Activated naive CD8-positive, alpha-beta T cell (primary cell): Measurements from ENCODE around the gene TADA3.

Experiments used
- H3K27ac Mint-ChIP-seq: one replicate; pipeline ENCODE4 v1.8.0; 2021; ENCODE audit warnings: mixed read lengths
- H3K27me3 Mint-ChIP-seq: one replicate; pipeline ENCODE4 v1.8.0; 2021; ENCODE audit warnings: mixed read lengths
- H3K36me3 Mint-ChIP-seq: one replicate; pipeline ENCODE4 v1.8.0; 2021; ENCODE audit warnings: mixed read lengths
- H3K4me1 Mint-ChIP-seq: one replicate; pipeline ENCODE4 v1.8.0; 2021; ENCODE audit warnings: low read depth, mixed read lengths
- H3K4me3 Mint-ChIP-seq: one replicate; pipeline ENCODE4 v1.8.0; 2021; ENCODE audit warnings: mild to moderate bottlenecking, mixed read lengths
- H3K9me3 Mint-ChIP-seq: one replicate; pipeline ENCODE4 v1.8.0; 2021; ENCODE audit warnings: low read depth, mixed read lengths

Gene TADA3

DNA sequence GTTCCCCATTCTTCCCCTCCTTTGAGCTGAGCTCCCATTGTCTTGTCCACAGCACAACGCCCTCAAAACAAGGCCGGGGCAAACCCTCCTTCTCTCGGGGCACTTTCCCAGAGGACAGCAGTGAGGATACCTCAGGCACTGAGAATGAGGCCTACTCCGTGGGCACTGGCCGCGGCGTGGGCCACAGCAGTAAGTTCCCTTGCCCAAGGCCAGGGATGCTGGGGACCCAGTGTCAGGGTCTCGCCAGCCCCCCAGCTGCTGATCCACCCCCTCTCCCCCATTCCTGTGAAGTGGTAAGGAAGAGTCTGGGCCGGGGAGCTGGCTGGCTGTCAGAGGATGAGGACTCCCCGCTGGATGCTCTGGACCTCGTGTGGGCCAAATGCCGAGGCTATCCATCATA is 46.8 kb downstream of the TADA3 start:
- Mint-ChIP-seq H3K9me3 (no peaks in the 10 kb centered on the region), H3K27me3 (no peaks in the 10 kb centered on the region), H3K4me1 (peaks cover 19% of the 10 kb centered on the region), H3K4me3 (no peak overlapping the region), H3K27ac (no peak overlapping the region), H3K36me3 (peaks cover 4% of the 10 kb centered on the region)

- no peaks in the 10 kb centered on the region for H3K27me3 Mint-ChIP-seq
- peaks cover 4% of the 10 kb centered on the region for H3K36me3 Mint-ChIP-seq
- H3K27ac Mint-ChIP-seq, result no peak overlapping the region
Measured at GRCh38 chr3:9744162-9744561, 48.1 kb downstream of the TADA3 start.

DNA sequence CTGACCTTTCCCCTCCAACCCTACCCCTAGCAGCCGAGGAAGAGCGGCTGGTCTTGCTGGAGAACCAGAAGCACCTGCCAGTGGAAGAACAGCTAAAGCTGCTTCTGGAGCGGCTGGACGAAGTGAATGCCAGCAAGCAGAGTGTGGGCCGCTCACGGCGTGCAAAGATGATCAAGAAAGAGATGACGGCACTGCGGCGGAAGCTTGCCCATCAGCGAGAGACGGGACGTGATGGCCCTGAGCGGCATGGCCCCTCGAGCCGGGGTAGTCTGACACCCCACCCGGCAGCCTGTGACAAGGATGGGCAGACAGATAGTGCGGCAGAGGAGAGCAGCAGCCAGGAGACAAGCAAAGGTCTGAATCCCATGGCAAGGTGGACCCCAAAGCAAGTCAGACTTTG is 48.7 kb downstream of the TADA3 start:
- peaks cover 4% of the 10 kb centered on the region for H3K36me3 Mint-ChIP-seq

More at GRCh38 chr3:9744162-9744561, 48.1 kb downstream of the TADA3 start:
- Mint-ChIP-seq H3K9me3 (no peaks in the 10 kb centered on the region), H3K4me1 (peaks cover 8% of the 10 kb centered on the region), H3K4me3 (no peak overlapping the region)

DNA sequence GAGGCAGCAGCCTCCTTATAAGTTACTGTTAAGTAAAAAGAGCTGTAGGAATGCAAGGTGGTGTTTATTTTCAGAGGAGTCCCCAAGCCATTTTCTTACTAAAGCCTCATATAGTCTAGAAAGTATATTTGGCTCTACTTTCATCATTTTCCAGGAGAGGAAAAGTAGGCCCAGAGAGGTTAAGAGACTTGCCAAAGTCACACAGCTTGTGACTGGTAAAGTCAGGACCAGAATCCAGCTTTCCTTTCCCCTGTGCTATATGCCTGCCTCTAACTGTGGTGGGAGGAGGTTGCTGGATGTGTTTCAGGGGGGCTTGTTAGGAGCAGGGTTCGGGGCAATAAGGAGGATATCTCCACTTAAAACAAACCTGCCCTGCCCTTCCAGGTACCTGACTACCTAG is 49.7 kb downstream of the TADA3 start:
- no peaks in the 10 kb centered on the region for H3K27me3 Mint-ChIP-seq
- no peak overlapping the region for H3K27ac Mint-ChIP-seq
- H3K36me3 Mint-ChIP-seq, result peaks cover 4% of the 10 kb centered on the region

More for the DNA sequence above, 48.7 kb downstream of the TADA3 start:
- no peaks in the 10 kb centered on the region for H3K9me3 Mint-ChIP-seq
- H3K27me3 Mint-ChIP-seq, result no peaks in the 10 kb centered on the region
- H3K4me1 Mint-ChIP-seq, result peaks cover 4% of the 10 kb centered on the region
- no peak overlapping the region for H3K27ac Mint-ChIP-seq
- no peak overlapping the region for H3K4me3 Mint-ChIP-seq

DNA sequence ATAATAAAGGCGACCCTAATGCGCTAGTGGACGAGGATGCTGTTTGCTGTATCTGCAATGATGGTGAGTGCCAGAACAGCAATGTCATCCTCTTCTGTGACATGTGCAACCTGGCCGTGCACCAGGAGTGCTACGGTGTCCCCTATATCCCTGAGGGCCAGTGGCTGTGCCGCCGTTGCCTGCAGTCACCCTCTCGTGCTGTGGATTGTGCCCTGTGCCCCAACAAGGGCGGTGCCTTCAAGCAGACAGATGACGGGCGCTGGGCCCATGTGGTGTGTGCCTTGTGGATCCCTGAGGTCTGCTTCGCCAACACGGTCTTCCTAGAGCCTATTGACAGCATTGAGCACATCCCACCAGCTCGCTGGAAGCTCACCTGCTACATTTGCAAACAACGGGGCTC is 53.1 kb downstream of the TADA3 start:
- Mint-ChIP-seq H3K9me3 (no peaks in the 10 kb centered on the region), H3K4me3 (no peak overlapping the region), H3K36me3 (peaks cover 6% of the 10 kb centered on the region), H3K4me1 (peaks cover 30% of the 10 kb centered on the region), H3K27me3 (no peaks in the 10 kb centered on the region), H3K27ac (no peak overlapping the region)

More for the DNA sequence above, 49.7 kb downstream of the TADA3 start:
- H3K9me3 Mint-ChIP-seq, result no peaks in the 10 kb centered on the region
- H3K4me1 Mint-ChIP-seq, result peaks cover 5% of the 10 kb centered on the region
- H3K4me3 Mint-ChIP-seq, result no peak overlapping the region

DNA sequence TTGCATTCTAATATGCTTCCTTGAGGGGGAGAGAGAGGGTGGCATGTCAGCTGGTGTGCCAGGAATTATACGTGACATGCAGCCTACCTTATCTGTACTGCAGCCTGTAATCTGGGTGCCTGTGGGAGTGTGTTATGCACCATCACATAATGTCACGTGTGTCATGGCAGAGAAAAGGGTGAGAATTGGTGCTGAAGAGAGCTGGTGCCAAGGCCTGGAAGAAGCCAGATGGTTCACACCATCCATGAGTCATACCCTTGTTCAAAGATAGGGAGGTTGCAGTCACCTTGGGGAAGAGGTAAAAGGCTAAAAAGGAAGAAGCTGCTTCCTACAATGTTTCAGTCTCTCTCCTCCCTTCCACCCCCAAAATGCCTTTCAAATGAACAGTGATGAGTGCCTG is 55.4 kb downstream of the TADA3 start:
- Mint-ChIP-seq H3K4me1 (peaks cover 48% of the 10 kb centered on the region), H3K9me3 (no peaks in the 10 kb centered on the region), H3K4me3 (no peak overlapping the region), H3K27me3 (no peaks in the 10 kb centered on the region), H3K36me3 (peaks cover 6% of the 10 kb centered on the region), H3K27ac (peak overlapping the region; percentile 73)

- H3K36me3 Mint-ChIP-seq, result peaks cover 6% of the 10 kb centered on the region
- H3K27me3 Mint-ChIP-seq, result no peaks in the 10 kb centered on the region
- peak overlapping the region; percentile 95 for H3K4me3 Mint-ChIP-seq
- peaks cover 62% of the 10 kb centered on the region for H3K4me1 Mint-ChIP-seq
- no peaks in the 10 kb centered on the region for H3K9me3 Mint-ChIP-seq
- H3K27ac Mint-ChIP-seq, result peak overlapping the region; percentile 92
Measured at GRCh38 chr3:9732740-9733115, 59.5 kb downstream of the TADA3 start.

DNA sequence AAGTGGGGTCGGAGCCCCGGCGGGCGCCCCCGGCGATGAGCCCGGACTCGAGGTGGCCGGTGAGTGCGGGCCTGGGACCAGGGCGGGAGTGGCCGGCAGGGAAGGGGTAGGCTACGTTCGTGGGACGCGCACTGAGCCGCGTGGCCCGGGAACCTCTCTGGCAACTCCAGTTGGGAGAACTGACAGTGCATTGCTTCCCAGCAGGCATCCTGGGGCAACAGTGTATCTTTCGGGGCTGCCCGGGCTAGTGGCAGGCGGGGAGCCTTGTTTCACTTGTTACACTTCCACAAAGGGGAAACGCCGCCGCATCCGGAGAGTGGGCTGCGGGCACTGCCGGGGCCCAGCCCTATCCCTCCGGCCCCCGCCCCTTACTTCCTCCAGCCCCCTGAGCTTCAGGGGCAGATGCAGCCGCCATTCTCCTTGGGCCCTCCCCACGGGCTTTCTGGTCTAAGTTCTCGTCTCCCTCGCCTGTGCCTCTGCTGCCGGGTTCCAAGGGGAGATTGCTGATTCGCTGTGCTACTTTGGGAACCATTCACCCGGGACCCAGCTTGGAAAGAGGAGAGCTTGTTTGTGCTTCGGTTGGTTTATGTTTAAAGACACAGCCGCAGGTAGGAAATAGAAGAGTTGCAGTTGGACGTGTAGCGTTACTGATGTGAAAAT is 60.1 kb downstream of the TADA3 start:
- Mint-ChIP-seq H3K27ac (peak overlapping the region; percentile 92), H3K27me3 (no peaks in the 10 kb centered on the region), H3K4me3 (peak overlapping the region; percentile 95), H3K9me3 (no peaks in the 10 kb centered on the region), H3K36me3 (peaks cover 6% of the 10 kb centered on the region), H3K4me1 (peaks cover 65% of the 10 kb centered on the region)

- no peaks in the 10 kb centered on the region for H3K27me3 Mint-ChIP-seq
- H3K27ac Mint-ChIP-seq, result peak within 1 kb of the TSS; percentile 94
- H3K4me1 Mint-ChIP-seq, result peaks cover 65% of the 10 kb centered on the region
- H3K4me3 Mint-ChIP-seq, result peak within 1 kb of the TSS; percentile 95
- H3K36me3 Mint-ChIP-seq, result peaks cover 2% of the 10 kb centered on the region
- no peaks in the 10 kb centered on the region for H3K9me3 Mint-ChIP-seq
Measured at GRCh38 chr3:9731206-9732079, 60.8 kb downstream of the TADA3 start, which contains the start of gene BRPF1. Gene BRPF1 (plus strand): TSS chr3:9731735. CDS start chr3:9734141, 2,406 bp downstream.

GRCh38 chr3:9730657-9731205 is 61.5 kb downstream of the TADA3 start:
- peaks cover 61% of the 10 kb centered on the region for H3K4me1 Mint-ChIP-seq
- no peaks in the 10 kb centered on the region for H3K9me3 Mint-ChIP-seq
- H3K4me3 Mint-ChIP-seq, result peak overlapping the region; percentile 95
- H3K27ac Mint-ChIP-seq, result peak overlapping the region; percentile 94
- no peaks in the 10 kb centered on the region for H3K27me3 Mint-ChIP-seq
- H3K36me3 Mint-ChIP-seq, result no peaks in the 10 kb centered on the region
